HepG2 (cell line): ENCODE measurements around the gene BCL11B.

Source experiments
- CHD4 ChIP-seq: fragments of 200-600 bp; sonication (generic); IDR thresholded peaks from 2 replicates; pipeline ENCODE4 v1.7.0; 2017; ENCODE audit warnings: mild to moderate bottlenecking, low read length, borderline replicate concordance
- CTCF ChIP-seq: sonication (generic); formaldehyde crosslinking; IDR thresholded peaks from 2 replicates; pipeline ENCODE4 v1.5.0; 2020; ENCODE audit warnings: mild to moderate bottlenecking, missing genetic modification reagents, moderate library complexity
- FOXP1 ChIP-seq, 2 experiments: fragments of 450-650 bp in 1 of 2; IDR thresholded peaks; 2 replicates each; pipeline ENCODE4 v1.6.1; 2017 to 2018; ENCODE audit warnings: antibody characterized with exemption in 1 of 2
- REL ChIP-seq: sonication (generic); formaldehyde crosslinking; conservative IDR thresholded peaks from 2 replicates; pipeline ENCODE4 v1.8.0; 2022; ENCODE audit warnings: mild to moderate bottlenecking, missing genetic modification reagents, moderate library complexity
- THAP7 ChIP-seq: sonication (generic); formaldehyde crosslinking; IDR thresholded peaks from 2 replicates; pipeline ENCODE4 v1.8.1; 2023; ENCODE audit warnings: mild to moderate bottlenecking, missing genetic modification reagents
- TP53 ChIP-seq: sonication (generic); formaldehyde crosslinking; conservative IDR thresholded peaks from 2 replicates; pipeline ENCODE4 v1.4.0; 2020; ENCODE audit warnings: missing genetic modification reagents
- ZNF512B ChIP-seq: sonication (generic); formaldehyde crosslinking; IDR thresholded peaks from 2 replicates; pipeline ENCODE4 v1.5.1; 2020; ENCODE audit warnings: missing genetic modification reagents, mild to moderate bottlenecking, borderline replicate concordance

- TF ChIP-seq CTCF (CRISPR knock-in tag) (no peak), TP53 (CRISPR knock-in tag) (no peak), FOXP1 (IDR thresholded peaks at IDR 0.05) (no peak), FOXP1 (CRISPR knock-in tag; IDR thresholded peaks at IDR 0.05) (no peak), THAP7 (CRISPR knock-in tag) (no peak), ZNF512B (no peak), CHD4 (no peak), REL (CRISPR knock-in tag) (no peak)
Observed at GRCh38 chr14:99242238-99242637, 29.8 kb downstream of the BCL11B start.
